ENCODE data around the gene NRXN3.
A peak's percentile ranks its signal among the peaks of the same experiment; 100 is the strongest.
"Not testable (repeated sequence)": the region's sequence is repeated elsewhere in the genome, so short reads cannot be mapped to it uniquely, and the experiment has no call there.

NRXN3 gene

DNA sequence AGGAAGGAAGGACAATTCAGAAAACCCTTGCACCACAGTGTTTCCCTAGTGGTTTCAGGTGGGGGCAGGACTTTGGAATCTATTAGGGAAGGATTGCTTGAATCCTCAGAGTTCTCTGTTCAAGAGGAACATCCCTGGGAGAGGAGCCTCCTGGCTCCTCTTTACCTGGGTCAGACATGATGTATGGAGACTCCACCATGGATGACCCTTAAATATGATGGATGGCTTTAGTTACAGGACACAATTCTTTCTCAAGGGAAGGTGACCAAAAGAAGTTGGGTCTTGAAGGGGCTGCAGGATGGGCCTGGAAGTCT lies 396.6 kb downstream of the NRXN3 start:
- Mint-ChIP-seq H3K4me3 (no peak overlapping the region), H3K9me3 (no peaks in the 10 kb centered on the region), H3K36me3 (ENCODE audit: low read depth) (no peaks in the 10 kb centered on the region), H3K27ac (no peak overlapping the region), H3K4me1 (ENCODE audit: low read depth) (no peaks in the 10 kb centered on the region), H3K27me3 (ENCODE audit: low read depth) (no peaks in the 10 kb centered on the region)
- no peak for DNase-seq (ENCODE audit: low spot score)

DNA sequence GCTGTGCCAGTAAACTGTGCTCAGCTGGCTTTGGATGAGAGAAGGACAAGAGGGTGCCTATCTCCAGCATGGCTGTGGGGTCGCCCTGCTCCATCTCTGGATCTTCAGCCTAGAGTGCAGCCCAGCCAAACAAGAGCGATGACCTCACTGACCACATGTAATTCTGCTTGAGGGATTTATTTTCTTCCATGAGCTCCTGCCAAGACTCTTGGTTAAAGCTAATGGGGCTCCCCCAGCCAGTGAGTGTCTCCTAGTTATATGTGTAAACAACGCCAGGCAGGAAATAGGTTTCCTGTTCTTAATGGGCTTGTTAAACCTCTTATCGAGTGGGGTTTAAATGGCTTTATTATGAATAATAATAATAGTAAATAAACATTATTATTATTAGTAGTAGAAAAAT lies 397.2 kb downstream of the NRXN3 start:
- Mint-ChIP-seq H3K4me1 (ENCODE audit: low read depth) (no peaks in the 10 kb centered on the region), H3K4me3 (no peak overlapping the region), H3K27me3 (ENCODE audit: low read depth) (no peaks in the 10 kb centered on the region), H3K27ac (no peak overlapping the region), H3K36me3 (ENCODE audit: low read depth) (no peaks in the 10 kb centered on the region), H3K9me3 (no peaks in the 10 kb centered on the region)
- DNase-seq (ENCODE audit: low spot score): no peak

DNA sequence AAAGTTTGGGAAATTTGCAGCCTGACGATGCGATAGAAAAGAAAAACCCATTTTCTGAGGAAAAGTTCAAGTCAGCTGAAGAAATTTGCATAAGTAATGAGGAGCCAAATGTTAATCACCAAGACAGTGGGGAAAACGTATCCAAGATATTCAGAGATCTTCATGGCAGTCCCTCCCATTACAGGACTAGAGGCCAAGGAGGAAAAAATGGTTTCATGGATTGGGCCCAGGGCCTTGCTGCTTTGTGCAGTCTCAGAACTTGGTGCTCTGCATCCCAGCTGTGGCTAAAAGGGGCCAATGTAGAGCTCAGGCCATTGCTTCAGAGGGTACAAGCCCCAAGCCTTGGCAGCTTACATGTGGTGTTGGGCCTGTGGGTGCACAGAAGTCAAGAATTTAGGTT lies 403.6 kb downstream of the NRXN3 start:
- H3K27me3 Mint-ChIP-seq (ENCODE audit: low read depth); H3K4me3 Mint-ChIP-seq; DNase-seq (ENCODE audit: low spot score); H3K27ac Mint-ChIP-seq; H3K36me3 Mint-ChIP-seq (ENCODE audit: low read depth); H3K4me1 Mint-ChIP-seq (ENCODE audit: low read depth): not testable (repeated sequence)
- peaks cover 18% of the 10 kb centered on the region for H3K9me3 Mint-ChIP-seq

DNA sequence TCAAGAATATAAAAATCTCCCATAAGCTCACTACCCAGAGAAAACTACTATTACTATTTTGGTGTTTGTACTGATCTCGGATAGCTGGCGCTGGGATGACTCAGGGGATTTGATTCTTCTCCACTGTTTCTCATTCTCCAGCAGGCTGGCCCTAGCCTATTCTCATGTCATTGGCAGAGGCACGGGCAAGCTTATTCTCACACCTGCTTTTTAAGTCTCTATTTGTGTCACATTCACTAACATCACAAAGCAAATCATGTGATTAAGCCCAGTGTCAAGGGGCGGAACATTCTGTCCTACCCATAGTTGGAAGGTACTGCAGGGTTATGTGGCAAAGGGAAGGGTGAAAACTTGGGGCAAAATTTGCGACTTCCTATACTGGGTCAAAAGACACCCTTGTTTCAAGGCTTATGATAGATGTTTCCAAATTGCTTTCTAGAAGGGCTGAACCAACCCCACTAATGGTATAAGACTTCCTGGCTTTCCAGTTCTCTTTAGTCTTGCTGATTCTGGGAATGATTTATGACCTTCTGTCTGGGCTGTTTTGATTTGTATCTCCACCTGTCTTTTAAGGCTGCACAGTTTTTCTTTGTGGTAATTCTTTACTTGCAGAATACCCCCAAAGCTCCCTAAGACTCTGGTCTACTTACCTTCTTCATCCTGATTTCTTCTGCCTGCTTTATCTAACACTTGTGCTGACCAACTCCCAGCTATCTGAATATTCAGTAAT lies 406.4 kb downstream of the NRXN3 start:
- Mint-ChIP-seq H3K27me3 (ENCODE audit: low read depth) (no peaks in the 10 kb centered on the region), H3K27ac (no peak overlapping the region)

GRCh38 chr14:78581229-78581628 lies 411.1 kb downstream of the NRXN3 start:
- no peak for DNase-seq (ENCODE audit: low spot score)
- Mint-ChIP-seq H3K36me3 (ENCODE audit: low read depth) (no peaks in the 10 kb centered on the region), H3K4me1 (ENCODE audit: low read depth) (no peaks in the 10 kb centered on the region), H3K27me3 (ENCODE audit: low read depth) (no peaks in the 10 kb centered on the region), H3K27ac (no peak overlapping the region), H3K9me3 (no peaks in the 10 kb centered on the region), H3K4me3 (no peak overlapping the region)

More for the DNA sequence above, 406.4 kb downstream of the NRXN3 start:
- Mint-ChIP-seq H3K9me3 (peaks cover 18% of the 10 kb centered on the region), H3K4me1 (ENCODE audit: low read depth) (no peaks in the 10 kb centered on the region), H3K36me3 (ENCODE audit: low read depth) (no peaks in the 10 kb centered on the region), H3K4me3 (no peak overlapping the region)
- DNase-seq (ENCODE audit: low spot score): no peak

DNA sequence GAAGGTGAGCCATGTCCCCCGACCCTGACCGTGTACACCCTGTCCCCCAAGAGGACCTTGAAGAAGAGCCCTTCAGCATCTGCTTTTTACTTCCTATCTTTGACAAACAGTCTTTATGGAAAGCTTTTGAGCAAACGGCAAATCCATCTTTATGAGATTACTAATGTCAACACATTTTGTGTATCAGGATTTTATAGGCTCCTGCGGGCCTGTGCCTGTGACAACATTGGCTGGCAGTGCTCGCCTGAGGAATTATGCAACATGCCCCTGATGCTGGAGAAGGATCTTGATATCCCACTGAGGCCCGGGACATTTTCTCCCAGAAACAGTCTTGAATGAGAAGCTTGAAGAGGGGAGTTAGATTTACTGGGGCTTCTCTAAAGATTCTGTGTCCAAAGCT lies 416.5 kb downstream of the NRXN3 start:
- H3K9me3 Mint-ChIP-seq: no peaks in the 10 kb centered on the region
- H3K36me3 Mint-ChIP-seq (ENCODE audit: low read depth): no peaks in the 10 kb centered on the region
- H3K27ac Mint-ChIP-seq: no peak overlapping the region
- no peak for DNase-seq (ENCODE audit: low spot score)
- no peaks in the 10 kb centered on the region for H3K4me1 Mint-ChIP-seq (ENCODE audit: low read depth)
- H3K4me3 Mint-ChIP-seq: no peak overlapping the region
- no peaks in the 10 kb centered on the region for H3K27me3 Mint-ChIP-seq (ENCODE audit: low read depth)

- Mint-ChIP-seq H3K27ac (no peak overlapping the region), H3K4me3 (no peak overlapping the region), H3K4me1 (ENCODE audit: low read depth) (no peaks in the 10 kb centered on the region), H3K9me3 (no peaks in the 10 kb centered on the region), H3K27me3 (ENCODE audit: low read depth) (no peaks in the 10 kb centered on the region), H3K36me3 (ENCODE audit: low read depth) (no peaks in the 10 kb centered on the region)
- no peak for DNase-seq (ENCODE audit: low spot score)
Measured at GRCh38 chr14:78588906-78589305, 418.7 kb downstream of the NRXN3 start.

- H3K27ac Mint-ChIP-seq: no peak overlapping the region
- H3K4me1 Mint-ChIP-seq (ENCODE audit: low read depth): no peaks in the 10 kb centered on the region
- H3K27me3 Mint-ChIP-seq (ENCODE audit: low read depth): no peaks in the 10 kb centered on the region
- no peaks in the 10 kb centered on the region for H3K9me3 Mint-ChIP-seq
- no peak for DNase-seq (ENCODE audit: low spot score)
- H3K4me3 Mint-ChIP-seq: no peak overlapping the region
- no peaks in the 10 kb centered on the region for H3K36me3 Mint-ChIP-seq (ENCODE audit: low read depth)
Measured at GRCh38 chr14:78592616-78593219, 422.5 kb downstream of the NRXN3 start.

DNA sequence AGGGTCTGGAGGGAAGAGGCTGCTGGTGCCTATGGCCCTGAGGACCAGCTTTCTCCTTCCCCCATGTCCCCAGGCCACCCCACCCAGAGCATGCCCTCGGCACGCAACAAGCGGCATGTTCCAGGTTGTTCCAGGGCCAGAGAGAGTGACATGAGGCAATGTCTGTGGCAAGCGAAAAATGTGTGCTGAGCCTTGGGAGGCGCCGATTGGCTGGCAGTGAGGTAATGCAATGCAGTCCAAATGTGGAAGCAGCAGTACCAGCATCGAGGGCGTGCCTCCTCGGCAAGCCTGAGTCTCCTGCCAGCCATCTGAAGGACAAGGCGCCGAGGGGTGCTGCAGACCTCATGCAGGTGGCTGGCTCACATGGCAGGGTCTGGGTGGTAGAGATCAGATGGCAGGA lies 423.8 kb downstream of the NRXN3 start:
- Mint-ChIP-seq H3K9me3 (no peaks in the 10 kb centered on the region), H3K4me3 (no peak overlapping the region), H3K27me3 (ENCODE audit: low read depth) (no peaks in the 10 kb centered on the region), H3K36me3 (ENCODE audit: low read depth) (no peaks in the 10 kb centered on the region), H3K4me1 (ENCODE audit: low read depth) (no peaks in the 10 kb centered on the region), H3K27ac (no peak overlapping the region)
- DNase-seq (ENCODE audit: low spot score): no peak

- Mint-ChIP-seq H3K4me3 (no peak overlapping the region), H3K9me3 (no peaks in the 10 kb centered on the region), H3K36me3 (ENCODE audit: low read depth) (no peaks in the 10 kb centered on the region), H3K27me3 (ENCODE audit: low read depth) (no peaks in the 10 kb centered on the region), H3K4me1 (ENCODE audit: low read depth) (no peaks in the 10 kb centered on the region), H3K27ac (no peak overlapping the region)
- no peak for DNase-seq (ENCODE audit: low spot score)
Measured at GRCh38 chr14:78595797-78596196, 425.6 kb downstream of the NRXN3 start.

GRCh38 chr14:78598046-78598920 lies 428.1 kb downstream of the NRXN3 start:
- Mint-ChIP-seq H3K36me3 (ENCODE audit: low read depth) (no peaks in the 10 kb centered on the region), H3K4me3 (no peak overlapping the region), H3K9me3 (no peaks in the 10 kb centered on the region), H3K4me1 (ENCODE audit: low read depth) (no peaks in the 10 kb centered on the region), H3K27me3 (ENCODE audit: low read depth) (no peaks in the 10 kb centered on the region), H3K27ac (no peak overlapping the region)
- DNase-seq (ENCODE audit: low spot score): peak; percentile 13

DNA sequence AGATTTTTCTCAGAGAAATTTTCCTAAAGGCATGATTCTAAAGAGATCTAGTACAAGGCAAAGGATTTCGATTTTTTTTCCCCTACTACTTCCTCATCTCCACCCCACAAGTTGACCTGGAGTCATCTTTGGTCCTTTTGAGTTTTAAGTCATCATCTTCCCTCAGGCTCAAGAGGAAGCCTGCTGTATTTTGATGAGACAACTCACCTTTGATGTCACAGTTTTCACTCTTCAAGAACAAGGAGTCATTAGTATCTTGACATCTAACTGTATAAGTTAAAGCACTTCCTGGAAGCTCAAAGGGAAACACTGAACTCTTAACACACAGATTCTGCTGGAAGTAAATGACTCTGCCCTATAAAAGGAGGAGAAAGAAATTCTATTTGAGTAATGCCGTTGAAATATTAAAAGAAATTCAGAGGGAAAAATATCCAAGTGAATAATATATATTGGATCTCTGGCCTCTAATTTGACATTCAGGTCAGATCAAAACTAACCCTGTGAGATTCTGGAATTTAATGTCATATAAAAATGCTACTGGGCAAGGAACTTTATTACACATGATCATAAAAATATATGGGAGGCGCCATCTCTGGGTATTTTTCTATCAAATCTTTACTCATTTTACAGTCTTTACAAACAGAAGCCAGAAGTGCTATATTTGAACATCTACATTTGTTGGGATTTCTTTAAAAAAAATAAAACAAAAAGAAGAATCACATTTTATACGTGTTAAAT lies 435.0 kb downstream of the NRXN3 start:
- H3K27ac Mint-ChIP-seq: no peak overlapping the region
- no peaks in the 10 kb centered on the region for H3K4me1 Mint-ChIP-seq (ENCODE audit: low read depth)
- no peaks in the 10 kb centered on the region for H3K9me3 Mint-ChIP-seq
- DNase-seq (ENCODE audit: low spot score): no peak
- H3K27me3 Mint-ChIP-seq (ENCODE audit: low read depth): no peaks in the 10 kb centered on the region
- no peaks in the 10 kb centered on the region for H3K36me3 Mint-ChIP-seq (ENCODE audit: low read depth)
- no peak overlapping the region for H3K4me3 Mint-ChIP-seq

GRCh38 chr14:78605897-78606500 lies 435.8 kb downstream of the NRXN3 start:
- no peaks in the 10 kb centered on the region for H3K36me3 Mint-ChIP-seq (ENCODE audit: low read depth)
- H3K27me3 Mint-ChIP-seq (ENCODE audit: low read depth): no peaks in the 10 kb centered on the region
- H3K4me3 Mint-ChIP-seq: no peak overlapping the region
- H3K9me3 Mint-ChIP-seq: no peaks in the 10 kb centered on the region
- H3K27ac Mint-ChIP-seq: no peak overlapping the region
- no peak for DNase-seq (ENCODE audit: low spot score)
- H3K4me1 Mint-ChIP-seq (ENCODE audit: low read depth): no peaks in the 10 kb centered on the region
